Mesothelial cell of epicardium (in vitro differentiated cells): ENCODE results near the gene MPPED1. TPM values are rescaled to one million over a fixed set of nuclear protein-coding genes. Genes with fewer than 3 reads are reported as not detected.

Source experiments
- DNase-seq, 2 experiments: peaks; one replicate each; pipeline ENCODE4 v3.0.0; 2021; ENCODE audit warnings: low spot score in 2 of 2; ENCODE audit not compliant: unreplicated experiment in 2 of 2
- H3K27ac Mint-ChIP-seq: 2 replicates; pipeline ENCODE4 v1.8.0; 2021; ENCODE audit warnings: mixed read lengths
- H3K27me3 Mint-ChIP-seq: 2 replicates; pipeline ENCODE4 v1.8.0; 2021; ENCODE audit warnings: low read depth, mixed read lengths
- H3K36me3 Mint-ChIP-seq: 2 replicates; pipeline ENCODE4 v1.8.0; 2021; ENCODE audit warnings: mixed read lengths
- H3K4me1 Mint-ChIP-seq: 2 replicates; pipeline ENCODE4 v1.8.0; 2021; ENCODE audit warnings: mixed read lengths
- H3K4me3 Mint-ChIP-seq: 2 replicates; pipeline ENCODE4 v1.8.0; 2021; ENCODE audit warnings: mild to moderate bottlenecking, moderate library complexity, mixed read lengths
- H3K9me3 Mint-ChIP-seq: 2 replicates; pipeline ENCODE4 v1.8.0; 2021; ENCODE audit warnings: mixed read lengths
- CTCF ChIP-seq: fragments of 200-600 bp; sonication (generic); IDR thresholded peaks from one replicate; pipeline ENCODE4 v1.5.0; 2021; ENCODE audit warnings: antibody characterized with exemption; ENCODE audit not compliant: unreplicated experiment
- total RNA-seq: library from RNA; stranded (reverse); gene quantifications from 3 replicates; pipeline ENCODE4 v1.2.1, GENCODE V29; 2021

MPPED1 gene
- total RNA-seq, 1 donor from 2014 or later, result 0.76 TPM

GRCh38 chr22:43540529-43540923, 128.7 kb downstream of the MPPED1 start:
- no peak overlapping the region for H3K27ac Mint-ChIP-seq
- peaks cover 52% of the 10 kb centered on the region for H3K27me3 Mint-ChIP-seq
- no peaks in the 10 kb centered on the region for H3K4me1 Mint-ChIP-seq
- no peak for TF ChIP-seq CTCF
- DNase-seq, result peak in 1 of 2 experiments; percentile 31
- H3K4me3 Mint-ChIP-seq, result no peak overlapping the region
- H3K9me3 Mint-ChIP-seq, result no peaks in the 10 kb centered on the region
- H3K36me3 Mint-ChIP-seq, result no peaks in the 10 kb centered on the region

GRCh38 chr22:43541022-43541421, 129.2 kb downstream of the MPPED1 start:
- H3K4me1 Mint-ChIP-seq, result no peaks in the 10 kb centered on the region
- no peak overlapping the region for H3K4me3 Mint-ChIP-seq
- H3K9me3 Mint-ChIP-seq, result no peaks in the 10 kb centered on the region
- no peaks in the 10 kb centered on the region for H3K36me3 Mint-ChIP-seq
- no peak overlapping the region for H3K27ac Mint-ChIP-seq
- peaks cover 52% of the 10 kb centered on the region for H3K27me3 Mint-ChIP-seq
- peak in 1 of 2 experiments; percentile 20 for DNase-seq
- no peak for TF ChIP-seq CTCF

GRCh38 chr22:43541462-43542407, 129.9 kb downstream of the MPPED1 start:
- TF ChIP-seq CTCF, result no peak
- H3K36me3 Mint-ChIP-seq, result no peaks in the 10 kb centered on the region
- H3K4me1 Mint-ChIP-seq, result no peaks in the 10 kb centered on the region
- H3K27ac Mint-ChIP-seq, result no peak overlapping the region
- peaks cover 48% of the 10 kb centered on the region for H3K27me3 Mint-ChIP-seq
- DNase-seq, result peak in 1 of 2 experiments; percentile 28
- H3K4me3 Mint-ChIP-seq, result no peak overlapping the region
- H3K9me3 Mint-ChIP-seq, result no peaks in the 10 kb centered on the region

- no peak for TF ChIP-seq CTCF
- Mint-ChIP-seq H3K4me1 (no peaks in the 10 kb centered on the region), H3K9me3 (no peaks in the 10 kb centered on the region), H3K36me3 (no peaks in the 10 kb centered on the region), H3K27me3 (peaks cover 40% of the 10 kb centered on the region), H3K4me3 (no peak overlapping the region), H3K27ac (no peak overlapping the region)
- peak in 1 of 2 experiments; percentile 21 for DNase-seq
Measured at GRCh38 chr22:43542681-43543521, 131.1 kb downstream of the MPPED1 start.

GRCh38 chr22:43543522-43544288, 131.9 kb downstream of the MPPED1 start:
- no peak overlapping the region for H3K27ac Mint-ChIP-seq
- H3K36me3 Mint-ChIP-seq, result no peaks in the 10 kb centered on the region
- H3K9me3 Mint-ChIP-seq, result no peaks in the 10 kb centered on the region
- H3K27me3 Mint-ChIP-seq, result peaks cover 32% of the 10 kb centered on the region
- peak in 1 of 2 experiments; percentile 28 for DNase-seq
- H3K4me3 Mint-ChIP-seq, result no peak overlapping the region
- H3K4me1 Mint-ChIP-seq, result no peaks in the 10 kb centered on the region
- TF ChIP-seq CTCF, result no peak
